Measurements from ENCODE around the gene EYA2. TPM values are rescaled to one million over a fixed set of nuclear protein-coding genes. Genes with fewer than 3 reads are reported as not detected.

Gene EYA2
- total RNA-seq, 2 donors from 2014 or later: 3.0 to 5.1 TPM

GRCh38 chr20:46965477-46965876 lies 70.8 kb downstream of the EYA2 start:
- DNase-seq (no peak), ATAC-seq (no peak)
- intact Hi-C loops (cut with DNase I): no loop called here

- DNase-seq (no peak), ATAC-seq (no peak)
- intact Hi-C loops (cut with DNase I): no loop called here
Observed at GRCh38 chr20:46967646-46968045, 73.0 kb downstream of the EYA2 start.

- intact Hi-C loops (cut with DNase I): no loop called here
- no peak for DNase-seq
- ATAC-seq: peak; percentile 44 to 65
Observed at GRCh38 chr20:46970937-46971630, 76.4 kb downstream of the EYA2 start.

- DNase-seq (no peak), ATAC-seq (no peak)
- intact Hi-C loops (cut with DNase I): no loop called here
Observed at GRCh38 chr20:46973766-46974165, 79.1 kb downstream of the EYA2 start.

- intact Hi-C loops (cut with DNase I): no loop called here
- no peak for DNase-seq
- ATAC-seq: peak in 1 of 2 donors; percentile 56
Observed at GRCh38 chr20:46974669-46975434, 80.2 kb downstream of the EYA2 start.

- ATAC-seq: no peak
- intact Hi-C loops (cut with DNase I): no loop called here
- no peak for DNase-seq
Observed at GRCh38 chr20:46975976-46976375, 81.3 kb downstream of the EYA2 start.

- intact Hi-C loops (cut with DNase I): no loop called here
- ATAC-seq (no peak), DNase-seq (no peak)
Observed at GRCh38 chr20:46977204-46977603, 82.6 kb downstream of the EYA2 start.

- intact Hi-C loops (cut with DNase I): no loop called here
- DNase-seq: no peak
- ATAC-seq: no peak
Observed at GRCh38 chr20:46977909-46978588, 83.4 kb downstream of the EYA2 start.

- intact Hi-C loops (cut with DNase I): no loop called here
- ATAC-seq (peak in 1 of 2 donors; percentile 72), DNase-seq (no peak)
Observed at GRCh38 chr20:46978951-46979491, 84.4 kb downstream of the EYA2 start.

GRCh38 chr20:46979603-46980241 lies 85.1 kb downstream of the EYA2 start:
- ATAC-seq (no peak), DNase-seq (no peak)
- intact Hi-C loops (cut with DNase I): no loop called here

- intact Hi-C loops (cut with DNase I): no loop called here
- ATAC-seq (no peak), DNase-seq (no peak)
Observed at GRCh38 chr20:46981184-46981583, 86.5 kb downstream of the EYA2 start.

GRCh38 chr20:46983466-46983865 lies 88.8 kb downstream of the EYA2 start:
- ATAC-seq (no peak), DNase-seq (no peak)
- intact Hi-C loops (cut with DNase I): no loop called here

- intact Hi-C loops (cut with DNase I): no loop called here
- DNase-seq: no peak
- ATAC-seq: no peak
Observed at GRCh38 chr20:46984405-46984804, 89.8 kb downstream of the EYA2 start.

- DNase-seq: no peak
- intact Hi-C loops (cut with DNase I): no loop called here
- no peak for ATAC-seq
Observed at GRCh38 chr20:46985250-46985649, 90.6 kb downstream of the EYA2 start.

- DNase-seq (no peak), ATAC-seq (no peak)
- intact Hi-C loops (cut with DNase I): no loop called here
Observed at GRCh38 chr20:46985671-46986070, 91.0 kb downstream of the EYA2 start.

GRCh38 chr20:46987001-46987400 lies 92.4 kb downstream of the EYA2 start:
- intact Hi-C loops (cut with DNase I): no loop called here
- DNase-seq (no peak), ATAC-seq (no peak)

GRCh38 chr20:46990017-46990595 lies 95.5 kb downstream of the EYA2 start:
- no peak for DNase-seq
- intact Hi-C loops (cut with DNase I): no loop called here
- no peak for ATAC-seq

- ATAC-seq: no peak
- intact Hi-C loops (cut with DNase I): no loop called here
- DNase-seq: no peak
Observed at GRCh38 chr20:46990596-46991104, 96.0 kb downstream of the EYA2 start.

GRCh38 chr20:46991168-46991567 lies 96.5 kb downstream of the EYA2 start:
- intact Hi-C loops (cut with DNase I): no loop called here
- DNase-seq (no peak), ATAC-seq (no peak)

Data from left cardiac atrium (tissue), 4 donors.